HG03135 (cell line): ENCODE data around the gene CT47A7.
"Not testable (repeated sequence)": the region's sequence is repeated elsewhere in the genome, so short reads cannot be mapped to it uniquely, and the experiment has no call there.

Experiments
- ATAC-seq: cut with Tn5 transposase; IDR thresholded peaks from one replicate; pipeline ENCODE4 v1.9.1; 2021; ENCODE audit warnings: mild to moderate bottlenecking, moderate library complexity; ENCODE audit not compliant: unreplicated experiment

The CT47A7 gene

DNA sequence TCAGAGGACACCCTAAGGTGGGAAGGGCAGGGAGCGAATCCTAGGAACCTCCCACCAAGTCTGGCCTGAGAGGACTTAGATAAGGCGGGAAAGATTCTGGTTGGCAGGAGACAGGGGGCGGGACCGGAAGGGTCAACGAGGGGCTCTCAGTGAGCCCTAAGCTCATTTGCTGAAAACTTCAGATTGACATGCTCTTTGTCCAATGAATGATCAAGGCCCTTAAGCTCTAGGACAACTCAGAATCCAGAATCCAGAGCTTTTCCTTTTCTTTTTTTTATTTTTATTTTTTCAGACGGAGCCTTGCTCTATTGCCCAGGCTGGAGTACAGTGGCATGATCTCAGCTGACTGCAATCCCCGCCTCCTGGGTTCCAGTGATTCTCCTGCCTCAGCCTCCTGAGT, at the start of gene CT47A7:
CT47A7 (minus strand) TSS at position 101 of the 400 bp plus-strand sequence. CDS start 255 bp downstream, outside the sequence.
- not testable (repeated sequence) for ATAC-seq

DNA sequence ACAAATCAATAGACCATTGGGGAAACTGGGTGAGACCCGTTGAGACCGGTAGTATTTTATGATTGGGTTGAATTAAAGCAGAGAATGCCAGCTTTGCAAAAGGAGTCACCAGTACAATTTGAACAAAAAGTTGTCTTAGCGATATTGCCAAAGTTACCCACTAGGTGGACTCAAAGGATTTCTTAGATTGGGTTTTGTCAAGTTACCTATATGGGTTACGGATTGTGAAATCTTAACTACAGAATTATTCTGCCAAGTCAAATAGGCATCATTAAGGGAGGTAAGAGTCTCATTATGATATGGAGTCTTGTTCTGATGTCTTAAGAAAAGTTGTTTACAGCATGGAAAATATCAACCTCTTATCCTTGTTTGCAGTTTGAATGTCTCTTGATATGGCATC, 44.2 kb upstream of the CT47A7 start:
- ATAC-seq: no peak

DNA sequence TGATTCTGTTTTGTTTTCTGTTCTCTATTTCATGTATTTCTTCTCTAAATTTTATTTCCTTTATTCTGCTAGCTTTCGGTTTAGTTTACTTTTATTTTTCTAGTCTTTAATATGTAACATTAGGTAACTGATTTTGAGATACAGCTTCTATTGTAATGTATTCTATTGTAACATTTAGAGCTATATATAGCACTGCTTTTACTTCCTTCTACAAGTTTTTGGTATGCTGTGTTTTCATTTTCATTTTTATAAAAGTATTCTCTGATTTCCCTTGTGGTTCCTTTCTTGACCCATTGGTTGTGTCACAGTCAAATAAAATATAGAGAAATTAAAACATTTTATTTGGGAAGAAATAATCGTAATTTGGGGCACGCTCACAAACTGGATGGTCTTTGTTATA, 43.0 kb upstream of the CT47A7 start:
- ATAC-seq: no peak

DNA sequence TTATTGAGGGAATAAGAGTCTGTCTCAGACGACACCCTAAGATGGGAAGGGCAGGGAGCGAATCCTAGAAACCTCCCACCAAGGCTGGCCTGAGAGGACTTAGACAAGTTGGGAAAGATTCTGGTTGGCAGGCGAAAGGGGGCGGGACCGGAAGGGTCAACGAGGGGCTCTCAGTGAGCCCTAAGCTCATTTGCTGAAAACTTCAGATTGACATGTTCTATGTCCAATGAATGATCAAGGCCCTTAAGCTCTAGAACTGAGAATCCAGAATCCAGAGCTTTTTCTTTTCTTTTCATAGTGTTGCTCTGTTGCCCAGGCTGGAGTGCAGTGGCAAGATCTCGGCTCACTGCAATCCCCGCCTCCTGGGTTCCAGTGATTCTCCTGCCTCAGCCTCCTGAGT, 29.3 kb upstream of the CT47A7 start, which contains the start of gene CT47A1:
CT47A1 (minus strand) TSS at position 101 of the 400 bp plus-strand sequence. CDS start 231 bp downstream, outside the sequence.
- not testable (repeated sequence) for ATAC-seq
